Prostate gland (tissue), 2 donors: ENCODE data around the gene ARHGEF25.

Source experiments
- CTCF ChIP-seq, 4 experiments: fragments of 200-600 bp in 2 of 4; fragments of 450-650 bp in 2 of 4; sonication (generic) in 2 of 4; IDR thresholded peaks; 1 replicate in 3 of 4; 2 replicates in 1 of 4; pipeline ENCODE4 v1.5.1; 2016 to 2019; ENCODE audit warnings: antibody characterized with exemption in 4 of 4, mild to moderate bottlenecking in 2 of 4, moderate library complexity in 2 of 4
- POLR2A ChIP-seq: fragments of 450-650 bp; IDR thresholded peaks from one replicate; pipeline ENCODE4 v1.6.1; 2016; ENCODE audit warnings: antibody characterized with exemption, mild to moderate bottlenecking

GRCh38 chr12:57580466-57580795 is 30.8 kb upstream of the ARHGEF25 start:
- no peak for TF ChIP-seq POLR2A
- TF ChIP-seq CTCF (IDR thresholded peaks at IDR 0.05): no peak
